ENCODE results near the gene PRDM16.

PRDM16 gene

DNA sequence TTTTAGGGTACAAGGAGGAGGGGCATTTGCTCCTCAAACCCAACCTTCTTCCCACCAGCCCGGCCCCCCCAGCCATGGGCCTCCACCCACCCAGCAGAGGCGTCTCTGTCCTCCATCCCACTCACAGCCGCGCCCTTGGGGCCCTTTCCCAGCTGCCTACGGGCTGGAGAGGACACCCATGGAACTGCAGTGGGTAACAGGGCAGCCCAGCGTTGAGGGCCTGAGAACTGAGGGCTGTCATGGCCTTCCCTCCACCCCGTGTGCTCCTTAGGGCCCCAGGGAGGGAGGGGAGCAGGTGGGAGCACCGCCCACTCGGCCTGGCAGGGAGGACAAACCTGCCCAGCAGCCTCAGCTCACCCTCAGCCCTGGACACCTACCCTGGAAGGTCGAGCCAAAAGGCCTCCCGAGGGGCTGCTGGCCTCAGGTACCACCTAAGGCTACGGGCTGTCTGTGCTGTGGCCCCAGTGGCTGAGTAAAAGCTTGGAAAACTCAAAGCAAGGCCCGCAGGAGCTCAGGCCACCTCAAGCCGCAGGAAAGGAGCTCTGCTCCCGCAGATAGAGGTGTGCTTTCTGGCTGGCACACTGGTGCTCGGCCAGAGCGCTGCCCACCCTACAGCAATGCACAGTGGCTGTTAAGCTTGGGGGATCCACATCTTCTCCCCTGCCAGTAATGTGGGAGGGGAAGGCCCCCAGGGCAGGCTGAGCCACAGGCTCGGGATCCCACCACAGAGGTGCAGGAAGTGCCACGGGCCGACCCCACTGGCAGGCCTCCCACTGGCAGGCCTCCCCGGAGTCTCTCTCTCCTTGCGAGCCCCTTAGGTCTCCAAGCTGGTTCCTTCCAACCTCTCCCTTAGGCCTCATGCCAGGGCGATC lies 383.2 kb downstream of the PRDM16 start:
- DNase-seq (ENCODE audit: low read depth), result no peak

DNA sequence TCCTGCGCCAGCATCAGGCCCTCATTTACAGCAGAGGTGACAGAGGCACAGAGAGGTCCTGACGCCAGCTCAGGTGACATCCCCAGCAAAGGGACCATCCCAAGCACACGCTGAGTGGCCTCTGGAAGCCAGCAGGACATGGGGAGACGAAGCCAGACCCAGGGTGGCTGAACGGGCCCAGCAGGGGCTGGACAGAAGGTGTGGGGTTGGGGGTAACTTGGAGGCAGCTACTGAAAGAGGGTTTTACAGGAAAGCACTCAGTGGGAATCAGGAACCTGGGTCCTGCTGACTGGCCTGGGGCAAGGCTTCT lies 383.8 kb downstream of the PRDM16 start:
- DNase-seq (ENCODE audit: low read depth), result no peak

DNA sequence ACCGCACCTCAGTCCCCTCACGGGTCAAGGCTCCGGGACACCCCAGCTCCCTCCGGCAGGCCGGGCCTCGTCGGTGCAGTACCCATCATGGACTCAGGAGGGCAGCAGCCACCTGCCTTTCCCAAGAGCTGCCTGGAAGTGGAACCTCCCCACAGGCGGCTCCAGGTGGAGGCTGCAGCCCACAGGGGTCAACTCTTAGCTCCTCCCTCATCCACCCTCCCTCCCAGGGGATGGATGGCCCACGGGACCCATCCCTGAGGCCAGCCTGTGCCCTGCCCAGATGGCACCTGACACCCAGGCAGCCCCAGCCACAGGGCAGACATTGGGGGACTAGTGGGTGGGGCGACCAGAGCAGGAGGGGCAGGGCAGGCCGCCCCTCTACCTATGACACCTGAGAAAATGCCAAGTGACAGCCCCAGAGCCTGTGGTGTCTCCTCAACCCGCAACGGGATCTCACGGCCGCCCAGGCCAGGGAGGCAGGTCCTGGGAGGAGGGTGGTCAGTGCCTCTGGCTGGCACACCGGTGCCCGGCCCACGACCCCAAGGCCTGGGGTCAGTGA lies 384.3 kb downstream of the PRDM16 start:
- peak; percentile 45 for DNase-seq (ENCODE audit: low read depth)

DNA sequence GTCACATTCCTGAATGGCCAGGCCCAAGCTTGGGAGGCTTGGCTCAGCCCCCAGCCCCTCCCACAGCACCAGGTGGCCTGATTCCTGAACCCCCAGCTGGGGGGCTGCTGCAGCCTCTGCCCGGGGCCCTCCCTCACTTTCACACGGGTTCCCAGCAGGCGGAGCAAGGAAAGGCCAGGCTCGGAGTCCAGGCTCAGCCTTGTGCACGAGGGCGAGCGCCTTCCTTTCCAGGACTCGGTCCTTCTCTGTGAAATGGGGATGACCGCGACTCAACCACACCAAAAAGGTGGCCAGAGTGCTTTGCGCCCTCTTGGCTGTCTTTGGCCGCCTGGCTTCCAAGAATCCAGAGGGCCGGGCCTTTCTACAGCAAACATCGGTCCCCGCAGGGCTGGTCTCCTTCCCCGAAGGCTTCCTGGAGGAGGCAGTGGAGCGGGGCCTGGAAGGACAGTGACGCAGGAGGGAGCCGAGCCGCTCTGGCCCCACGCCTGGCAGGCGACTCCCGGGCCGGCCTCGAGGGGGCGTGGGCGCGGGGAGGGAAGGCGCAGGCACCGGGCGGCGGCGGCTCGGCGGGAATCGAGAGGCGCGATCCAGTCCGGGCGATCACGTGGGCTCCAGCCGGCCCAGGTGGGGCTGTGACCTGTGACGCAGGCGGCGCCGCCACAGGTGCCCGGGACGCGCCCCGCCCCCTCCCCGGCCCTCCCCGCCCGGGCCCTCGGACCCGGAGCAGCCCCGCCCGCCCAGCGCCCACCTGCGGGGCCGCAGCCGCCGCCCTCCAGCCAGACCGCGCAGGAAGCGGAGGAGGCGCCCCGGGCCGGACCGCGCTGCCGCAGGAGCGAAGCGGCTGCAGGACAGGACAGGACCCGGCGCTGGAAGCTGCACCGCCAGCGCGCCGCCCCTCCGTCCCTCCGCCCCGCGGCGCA lies 385.1 kb downstream of the PRDM16 start, which contains the start of gene ARHGEF16:
Gene ARHGEF16 (plus strand): TSS at position 775 of the 920 bp plus-strand sequence. CDS start 8,420 bp downstream, outside the sequence.
- no peak for DNase-seq (ENCODE audit: low read depth)

DNA sequence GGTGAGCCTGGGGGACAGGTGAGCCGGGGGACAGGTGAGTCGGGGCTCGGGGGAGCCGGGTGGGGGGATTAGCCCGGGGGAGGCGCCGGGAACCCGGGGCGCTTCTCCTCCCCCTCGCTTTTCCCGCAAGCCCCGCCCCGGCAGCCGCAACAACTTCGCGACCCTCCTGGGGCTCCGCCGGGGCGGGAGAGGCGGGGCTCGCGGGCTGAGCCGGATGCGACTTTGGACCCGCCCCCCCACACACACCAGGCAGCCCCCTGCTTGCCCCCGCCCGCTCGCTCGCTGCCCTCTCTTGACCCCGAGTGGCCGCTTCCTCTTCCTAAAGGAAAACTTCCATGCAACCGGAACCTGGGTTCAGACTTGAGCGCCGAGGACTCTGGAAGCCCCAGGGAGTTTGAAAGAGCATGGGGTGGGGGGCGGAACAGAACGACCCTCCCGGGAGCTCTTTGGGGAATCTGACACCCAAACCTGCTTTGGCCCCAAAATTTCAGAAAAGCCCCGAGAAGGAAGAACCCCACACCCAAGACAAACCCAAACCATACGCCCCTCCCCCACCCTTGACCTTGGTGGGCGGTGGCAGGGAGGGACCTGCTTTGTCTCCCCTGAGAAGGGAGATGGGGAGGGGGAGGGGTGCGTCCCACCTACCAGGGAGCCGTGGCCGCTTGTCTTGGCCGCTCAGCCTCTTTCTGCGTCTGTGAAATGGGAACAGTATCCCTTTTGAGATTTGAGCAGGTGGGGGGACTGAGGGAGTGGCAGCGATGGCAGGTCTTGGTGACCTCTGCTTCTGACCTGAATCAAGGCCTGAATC lies 386.0 kb downstream of the PRDM16 start:
- DNase-seq (ENCODE audit: low read depth), result no peak

DNA sequence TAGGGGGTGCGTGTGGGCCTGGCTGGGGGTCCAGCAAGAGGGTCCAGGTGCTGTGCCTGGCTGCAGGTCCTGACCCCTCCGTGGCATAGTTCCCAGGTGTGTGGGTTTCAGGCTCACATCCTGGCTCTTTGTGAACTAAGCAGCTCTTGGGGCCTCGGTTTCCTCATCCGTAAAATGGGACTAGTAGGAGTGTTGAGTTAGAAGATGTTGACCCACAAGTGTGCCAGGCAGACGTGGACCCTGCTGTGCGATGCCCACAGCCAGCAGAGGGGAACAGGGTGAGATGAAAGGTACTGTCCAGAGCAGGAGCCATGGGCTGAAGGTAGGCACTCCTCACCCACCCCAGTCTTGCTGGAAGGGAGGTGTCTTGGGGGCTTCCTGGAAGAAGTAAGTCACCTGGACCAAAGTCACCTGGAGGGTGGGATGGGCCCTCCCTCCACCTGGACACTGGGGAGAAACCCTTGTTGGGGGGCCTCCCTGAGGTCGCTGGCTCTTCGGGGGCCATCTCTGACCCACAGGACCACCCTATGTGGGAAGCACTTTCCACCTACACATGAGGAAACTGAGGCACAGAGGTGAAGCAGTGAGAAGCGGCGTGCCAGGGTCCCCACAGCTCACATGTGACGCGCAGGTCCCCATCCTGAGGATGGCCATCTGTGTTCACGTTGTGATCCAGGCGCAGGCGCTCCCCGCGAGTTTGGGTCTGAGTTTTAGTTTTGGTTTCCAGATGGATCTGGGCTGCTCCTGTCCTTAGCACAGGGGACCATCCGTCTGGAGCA lies 386.9 kb downstream of the PRDM16 start:
- DNase-seq (ENCODE audit: low read depth), result no peak

DNA sequence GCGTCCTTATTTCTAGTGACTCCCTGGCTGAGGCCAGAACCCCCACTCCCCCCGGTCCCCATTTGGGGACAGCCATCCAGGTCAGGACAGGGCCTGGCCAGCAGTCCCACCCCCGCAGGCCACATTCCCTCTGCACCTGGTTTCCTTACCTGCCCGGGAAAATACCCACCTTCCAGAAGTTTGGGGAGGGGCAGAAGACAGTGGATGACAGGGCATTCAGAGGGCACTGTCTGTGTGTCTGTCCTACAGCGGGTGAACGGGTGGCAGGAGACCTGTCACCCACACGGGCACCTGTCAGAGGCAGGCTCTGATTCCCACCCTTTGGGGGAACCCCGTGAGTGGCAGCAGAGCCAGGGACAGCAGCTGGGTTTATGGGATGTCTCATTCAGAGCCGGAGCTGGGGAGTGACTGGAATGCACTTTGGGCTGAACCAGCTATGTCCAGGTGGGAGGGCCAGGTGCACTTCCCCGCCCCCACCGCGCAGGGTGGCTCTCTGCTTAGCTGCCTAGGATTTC lies 387.5 kb downstream of the PRDM16 start:
- no peak for DNase-seq (ENCODE audit: low read depth)

DNA sequence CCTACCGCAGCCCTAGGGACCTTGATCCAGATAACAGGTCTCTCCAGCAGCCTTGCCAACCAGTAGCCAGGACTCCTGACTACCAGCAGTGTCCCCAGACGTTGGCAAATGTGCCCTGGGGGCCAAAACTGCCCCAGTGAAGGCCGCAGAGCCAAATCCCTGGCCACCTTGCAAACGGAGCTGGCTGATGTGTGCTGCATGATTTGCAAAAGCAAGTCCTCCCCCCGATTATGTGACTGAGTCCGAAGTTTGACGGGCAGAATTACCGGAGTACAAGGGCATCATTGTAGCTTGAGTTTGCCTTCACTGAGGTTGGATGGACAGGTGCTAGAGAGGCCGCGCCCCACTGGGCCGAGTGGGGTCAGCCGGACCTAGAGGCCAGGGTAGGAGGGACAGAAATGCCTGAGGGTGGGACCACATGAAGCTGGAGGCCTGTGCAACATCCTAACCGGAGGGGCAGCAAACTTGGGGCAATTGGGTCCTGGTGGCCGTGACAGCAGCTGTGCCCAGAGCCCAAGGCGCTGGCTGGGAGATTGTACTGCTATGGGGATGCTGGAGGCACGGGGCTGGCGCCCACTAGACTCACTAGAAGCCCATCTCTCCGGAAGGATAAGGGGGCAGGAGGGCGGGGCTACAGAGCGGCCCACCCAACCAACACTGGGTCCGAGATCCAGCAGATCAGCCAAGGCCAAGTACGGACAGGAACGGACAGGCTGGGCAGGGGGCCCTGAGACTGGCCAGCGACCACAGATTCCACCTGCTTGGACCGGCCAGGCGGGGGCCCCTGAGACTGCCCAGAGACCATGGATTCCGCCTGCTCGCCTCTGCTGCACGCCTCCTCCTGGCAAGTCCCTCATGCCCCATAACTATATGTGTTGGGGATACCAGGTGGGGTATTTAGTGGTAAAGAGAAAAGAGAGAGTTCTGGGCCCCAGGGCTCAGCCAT lies 388.2 kb downstream of the PRDM16 start:
- DNase-seq (ENCODE audit: low read depth), result no peak

DNA sequence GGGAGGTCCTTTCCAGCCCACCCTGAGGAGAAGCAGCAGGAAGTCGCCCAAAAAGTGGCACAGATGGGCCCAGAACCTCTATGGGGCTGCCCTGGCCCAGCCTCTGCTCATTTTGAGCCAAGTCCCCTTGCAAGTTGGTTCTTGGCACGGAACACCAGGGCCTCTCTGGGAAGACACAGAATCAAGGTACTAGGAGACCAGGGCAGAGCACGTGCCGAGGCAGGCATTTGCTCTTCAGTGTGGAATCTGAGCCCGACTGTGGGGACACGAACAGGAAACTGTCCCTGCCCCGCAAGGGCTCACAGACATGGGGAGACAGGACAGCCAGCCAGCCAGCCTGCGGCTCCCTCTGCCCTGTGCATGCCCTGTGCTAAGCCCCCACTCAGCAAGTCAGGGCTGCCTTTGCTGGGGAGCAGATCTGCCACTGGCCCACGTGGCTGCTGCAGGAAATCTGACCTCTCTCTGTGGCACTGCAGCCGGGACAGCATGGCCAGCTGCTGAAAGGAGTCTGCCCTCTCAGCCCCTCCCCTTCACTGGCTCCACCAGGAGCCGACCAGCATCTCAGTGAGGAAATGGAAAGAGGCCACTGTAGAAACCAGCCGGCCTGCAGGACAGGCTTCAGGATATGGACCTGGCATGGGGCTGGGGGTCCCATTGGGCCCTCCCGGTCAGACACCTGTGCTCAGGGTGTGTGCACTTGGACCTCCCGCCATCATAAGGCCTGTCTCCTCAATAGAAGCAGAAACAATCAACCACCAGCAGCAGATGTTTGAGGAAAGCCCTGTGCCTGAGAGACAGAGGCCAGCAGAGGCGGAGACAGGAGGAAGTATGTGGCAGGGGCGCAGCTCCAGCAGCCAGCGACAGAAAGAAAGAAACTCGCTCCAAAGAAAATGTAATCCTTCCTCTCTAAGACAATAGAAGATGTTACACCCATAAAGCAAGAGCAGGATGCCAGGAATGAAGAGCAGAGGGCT lies 389.2 kb downstream of the PRDM16 start:
- no peak for DNase-seq (ENCODE audit: low read depth)

DNA sequence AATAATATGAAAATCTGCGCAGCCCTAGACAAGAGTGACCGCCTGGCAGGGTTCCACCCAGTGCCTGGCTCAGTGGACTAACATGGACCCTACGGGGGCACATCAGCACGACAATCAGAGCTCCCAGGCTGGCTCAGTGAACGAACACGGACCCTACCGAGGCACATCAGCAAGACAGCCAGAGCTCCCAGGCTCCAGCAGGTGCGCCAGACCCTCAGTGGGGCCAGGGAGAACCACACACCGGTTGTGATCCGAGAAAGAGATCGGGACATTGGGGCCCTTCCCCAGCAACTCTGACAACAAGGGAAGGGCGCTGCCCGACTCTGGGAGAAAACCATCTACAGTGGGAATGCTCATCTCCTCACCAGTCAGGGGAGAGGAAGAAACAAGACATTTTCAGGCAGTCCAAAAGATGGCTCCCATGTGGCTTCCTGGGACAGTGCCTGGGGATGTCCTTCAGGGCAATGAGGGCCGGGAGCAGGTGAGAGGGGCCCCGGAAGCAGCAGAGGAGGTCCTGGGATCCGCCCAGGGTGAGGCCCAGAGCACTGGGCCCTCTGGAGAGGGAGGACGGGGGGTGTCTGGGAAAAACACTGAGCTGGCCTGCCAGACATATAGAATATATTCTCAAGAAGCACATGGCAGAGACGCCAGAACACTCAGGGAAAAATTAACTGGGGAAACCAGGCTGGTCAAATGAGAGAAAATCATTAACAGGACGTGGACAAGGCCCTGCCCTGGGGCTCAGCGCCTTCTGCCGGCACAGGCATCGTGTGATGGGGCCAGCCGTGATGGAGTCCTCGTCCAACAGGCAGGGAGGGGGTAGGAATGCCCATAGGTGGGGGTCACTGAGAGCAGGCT lies 390.3 kb downstream of the PRDM16 start:
- no peak for DNase-seq (ENCODE audit: low read depth)

DNA sequence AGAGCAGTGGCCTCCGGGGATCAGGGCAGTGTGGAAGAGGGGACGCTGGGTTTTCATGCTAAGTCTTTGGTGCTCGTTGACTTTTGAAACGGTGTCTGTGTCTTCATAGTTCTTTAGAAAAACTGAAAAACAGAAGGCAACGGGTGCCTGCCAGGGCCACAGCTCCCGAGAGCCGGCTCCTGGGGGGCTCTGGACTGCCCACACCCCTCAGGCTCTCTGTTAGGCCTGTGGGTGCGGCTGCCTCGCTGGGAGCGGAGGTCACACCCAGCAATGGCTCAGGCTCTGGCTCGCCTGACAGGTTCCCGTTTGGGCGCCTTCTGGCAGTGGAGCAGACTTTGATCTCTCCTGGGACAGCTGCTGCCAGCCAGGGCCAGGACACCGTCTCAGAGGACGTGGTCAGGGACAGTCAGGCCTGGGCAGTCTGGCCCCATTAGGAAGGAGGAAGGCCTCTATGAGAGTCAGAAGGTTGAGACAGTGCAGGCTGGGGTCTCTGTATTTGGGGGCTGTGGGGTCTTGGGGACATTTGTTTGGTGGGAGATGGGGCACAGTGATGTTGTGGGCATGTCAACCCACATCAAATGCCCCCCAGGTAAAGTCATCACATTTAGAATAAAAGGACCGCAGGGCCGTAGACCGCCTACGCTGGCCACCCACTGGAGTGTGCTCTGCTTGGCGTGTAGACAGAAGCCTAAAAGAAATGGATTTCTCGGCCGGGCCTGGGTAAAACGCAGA lies 391.1 kb downstream of the PRDM16 start:
- no peak for DNase-seq (ENCODE audit: low read depth)

DNA sequence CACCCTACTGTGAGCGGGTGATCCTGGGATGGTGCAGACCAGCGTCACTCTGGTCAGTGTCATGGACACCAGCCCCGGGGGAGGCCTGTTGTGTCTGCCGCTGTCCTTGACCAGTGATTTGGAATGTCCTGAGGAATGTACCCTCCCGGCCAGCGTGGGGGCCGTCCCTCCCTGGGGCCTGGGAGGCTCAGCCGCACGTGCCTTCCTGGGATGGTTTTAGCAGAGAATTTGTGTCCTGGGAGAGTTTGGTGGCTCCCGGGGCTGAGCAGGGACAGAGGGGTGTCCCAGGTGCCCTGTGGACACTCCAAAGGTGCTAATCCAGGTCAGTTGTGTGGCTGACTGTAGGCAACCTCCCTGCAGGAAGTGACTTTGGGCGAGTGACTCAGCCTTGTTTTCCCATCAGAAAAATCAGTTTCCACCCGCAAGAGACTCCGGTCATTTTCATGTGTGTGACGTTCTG lies 391.7 kb downstream of the PRDM16 start:
- DNase-seq (ENCODE audit: low read depth), result no peak

DNA sequence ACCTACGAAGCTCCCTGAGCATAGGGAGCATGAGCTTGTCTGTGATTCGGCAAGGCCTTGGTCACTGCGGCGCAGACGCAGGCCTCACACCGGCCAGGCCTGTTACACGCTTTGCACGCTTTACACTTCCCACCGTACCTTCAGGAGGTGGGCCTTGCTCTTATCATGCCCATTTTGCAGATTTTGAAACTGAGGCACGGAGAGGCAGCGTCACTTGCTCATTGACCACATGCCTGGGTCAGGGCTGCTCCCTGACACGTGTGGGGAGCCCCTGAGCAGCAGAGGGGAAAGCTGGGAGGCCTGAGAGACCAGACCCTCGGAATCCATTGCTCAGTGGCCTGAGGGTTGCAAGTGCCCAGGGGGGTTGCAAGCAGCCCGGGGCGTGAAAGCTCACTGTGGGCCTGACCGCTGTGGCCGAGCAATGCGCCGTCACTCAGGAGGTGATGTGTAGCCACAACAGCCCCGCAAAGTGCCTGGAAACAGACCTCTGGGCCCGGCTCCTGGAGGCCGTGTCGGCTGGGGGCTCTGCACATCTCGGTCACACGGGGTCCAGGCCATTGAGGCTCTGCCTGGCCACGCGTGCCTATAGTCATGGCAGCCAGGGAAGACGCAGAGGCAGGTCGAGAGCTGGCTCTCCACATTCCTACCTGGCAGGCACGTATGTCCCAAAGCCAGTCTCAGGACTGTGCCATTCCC lies 392.4 kb downstream of the PRDM16 start:
- no peak for DNase-seq (ENCODE audit: low read depth)

DNA sequence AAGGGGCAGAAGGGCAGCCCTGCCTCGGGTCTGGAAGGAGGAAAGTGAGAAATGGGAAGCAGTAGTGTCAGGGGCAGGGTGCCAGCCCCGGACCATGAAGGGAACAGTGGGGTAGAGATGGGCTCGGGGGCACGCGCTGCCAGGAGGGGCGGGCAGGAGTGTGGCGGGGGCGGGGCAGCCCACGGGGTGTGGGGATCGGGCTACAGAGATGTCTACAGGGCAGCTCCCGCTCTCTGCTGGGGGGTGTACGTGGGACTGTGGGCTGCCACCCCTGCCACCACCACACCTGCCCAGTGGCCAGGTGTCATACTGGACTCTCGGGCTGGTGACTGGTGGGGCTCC lies 392.9 kb downstream of the PRDM16 start:
- no peak for DNase-seq (ENCODE audit: low read depth)

DNA sequence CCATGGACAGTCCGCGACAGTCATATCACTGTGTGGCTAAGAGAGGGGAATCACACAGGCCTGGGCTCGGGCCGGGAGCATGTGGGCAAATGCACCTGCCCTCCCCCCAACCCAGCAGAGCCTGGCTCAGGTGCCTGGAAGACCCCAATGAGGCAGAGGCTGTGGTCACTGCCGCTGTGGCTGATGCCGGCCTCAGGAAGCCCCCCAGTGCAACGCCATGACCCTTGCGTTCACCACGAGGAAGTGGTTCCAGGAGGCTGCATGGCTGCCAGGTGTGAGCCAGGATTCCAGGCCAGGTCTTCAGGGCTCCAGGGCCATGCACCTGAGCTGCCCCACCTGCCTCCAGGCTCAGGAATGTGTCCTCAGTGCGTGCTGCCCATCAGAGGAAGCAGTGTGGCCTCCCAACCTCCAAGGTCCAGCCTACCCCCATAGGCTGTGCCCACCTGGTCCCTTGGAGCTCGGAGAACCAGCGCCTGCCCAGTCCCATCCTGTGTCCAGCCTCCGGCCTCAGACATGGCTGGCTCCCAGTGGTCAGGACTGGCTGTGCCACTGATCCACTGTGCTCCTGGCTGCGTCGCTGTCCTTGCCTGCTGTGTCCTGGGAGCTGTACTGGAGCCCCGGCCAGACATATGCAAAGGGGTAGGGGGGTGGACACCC lies 393.5 kb downstream of the PRDM16 start:
- DNase-seq (ENCODE audit: low read depth), result no peak

DNA sequence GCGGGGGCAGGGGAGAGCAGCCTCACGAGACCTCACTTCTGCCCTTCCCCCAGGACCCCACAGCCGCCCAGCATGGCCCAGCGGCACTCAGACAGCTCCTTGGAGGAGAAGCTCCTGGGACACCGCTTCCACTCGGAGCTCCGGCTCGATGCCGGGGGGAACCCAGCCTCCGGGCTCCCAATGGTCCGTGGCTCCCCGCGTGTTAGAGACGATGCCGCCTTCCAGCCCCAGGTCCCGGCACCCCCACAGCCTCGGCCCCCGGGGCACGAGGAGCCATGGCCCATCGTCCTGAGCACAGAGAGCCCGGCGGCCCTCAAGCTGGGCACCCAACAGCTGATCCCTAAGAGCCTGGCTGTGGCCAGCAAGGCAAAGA lies 394.0 kb downstream of the PRDM16 start:
- DNase-seq (ENCODE audit: low read depth), result no peak
